GM23248 (cell line): ENCODE measurements around the gene DUSP15. TPM values are rescaled to one million over a fixed set of nuclear protein-coding genes. Genes with fewer than 3 reads are reported as not detected.

Experiments used
- DNase-seq: peaks from one replicate; pipeline ENCODE4 v3.0.0-alpha.2; 2015
- H2AFZ ChIP-seq: fragments of 200-600 bp; sonication (generic); 2 replicates; pipeline ENCODE4 v1.6.1; 2016; ENCODE audit warnings: antibody characterized with exemption
- H3F3A ChIP-seq: fragments of 200-600 bp; sonication (generic); 2 replicates; pipeline ENCODE4 v1.6.1; 2016; ENCODE audit warnings: mild to moderate bottlenecking, antibody characterized with exemption, mixed run types; ENCODE audit not compliant: insufficient read depth
- H3K27ac ChIP-seq: fragments of 200-600 bp; sonication (generic); 2 replicates; pipeline ENCODE4 v1.5.1; 2016; ENCODE audit warnings: mild to moderate bottlenecking
- H3K27me3 ChIP-seq: fragments of 200-600 bp; sonication (generic); replicated peaks from 2 replicates; pipeline ENCODE4 v1.6.1; 2016; ENCODE audit warnings: mild to moderate bottlenecking; ENCODE audit not compliant: insufficient read depth
- H3K36me3 ChIP-seq: fragments of 200-600 bp; sonication (generic); 2 replicates; pipeline ENCODE4 v1.6.1; 2016; ENCODE audit warnings: low read depth, mild to moderate bottlenecking
- H3K4me1 ChIP-seq: fragments of 200-600 bp; sonication (generic); 2 replicates; pipeline ENCODE4 v1.6.1; 2016; ENCODE audit warnings: mild to moderate bottlenecking; ENCODE audit not compliant: insufficient read depth
- H3K4me2 ChIP-seq: fragments of 200-600 bp; sonication (generic); one replicate; pipeline ENCODE4 v1.6.1; 2016; ENCODE audit warnings: mild to moderate bottlenecking; ENCODE audit not compliant: unreplicated experiment
- H3K4me3 ChIP-seq: fragments of 200-600 bp; sonication (generic); 2 replicates; pipeline ENCODE4 v1.5.1; 2016; ENCODE audit warnings: mild to moderate bottlenecking
- H3K79me2 ChIP-seq: fragments of 200-600 bp; sonication (generic); 2 replicates; pipeline ENCODE4 v1.6.1; 2016; ENCODE audit warnings: mild to moderate bottlenecking; ENCODE audit not compliant: insufficient read depth
- H3K9ac ChIP-seq: fragments of 200-600 bp; sonication (generic); 2 replicates; pipeline ENCODE4 v1.6.1; 2016; ENCODE audit warnings: mild to moderate bottlenecking
- H3K9me2 ChIP-seq: fragments of 200-600 bp; sonication (generic); 2 replicates; pipeline ENCODE4 v1.6.1; 2016; ENCODE audit warnings: mixed run types, mild to moderate bottlenecking, moderate library complexity; ENCODE audit not compliant: insufficient read depth
- H3K9me3 ChIP-seq: fragments of 200-600 bp; sonication (generic); one replicate; pipeline ENCODE4 v1.6.1; 2017; ENCODE audit warnings: low read depth
- H4K20me1 ChIP-seq: fragments of 200-600 bp; sonication (generic); 2 replicates; pipeline ENCODE4 v1.6.0; 2016; ENCODE audit not compliant: insufficient read depth
- EZH2 ChIP-seq: fragments of 200-600 bp; sonication (generic); IDR thresholded peaks from 2 replicates; pipeline ENCODE4 v1.6.1; 2018; ENCODE audit warnings: antibody characterized with exemption, mild to moderate bottlenecking; ENCODE audit not compliant: insufficient read depth, poor library complexity, severe bottlenecking
- EZH2phosphoT487 ChIP-seq: fragments of 200-600 bp; sonication (generic); IDR thresholded peaks from 2 replicates; pipeline ENCODE4 v1.6.1; 2018; ENCODE audit warnings: antibody characterized with exemption, moderate library complexity, mild to moderate bottlenecking, low read depth; ENCODE audit not compliant: insufficient read depth
- whole genome bisulfite sequencing, 2 experiments: methylation state at CpG; one replicate each; pipeline ENCODE4 v1.1.6; 2015 to 2017; ENCODE audit warnings: low lambda C conversion rate in 2 of 2, low coverage in 1 of 2; ENCODE audit errors: missing lambda C conversion rate in 2 of 2; 5-methylcytosine and 5-hydroxymethylcytosine counted together
- in situ Hi-C: fragments of 300-500 bp; cut with MboI; formaldehyde crosslinking; loops from 2 replicates; pipeline ENCODE4 v1.15.0; 2020
- polyA plus RNA-seq: library from polyadenylated mRNA; unstranded; fragments of >200 nt; fragmentation: Nextera tagmentation; extraction: Ambion mirVana; gene quantifications from 2 replicates; pipeline ENCODE4 v1.2.1, GENCODE V29; 2016
- small RNA-seq: library from RNA; depleted of rRNA; stranded (forward); fragments of <200 nt; gene quantifications from one replicate; pipeline ENCODE3, GENCODE V24; 2014; ENCODE audit warnings: low read depth, low replicate concordance
- total RNA-seq: library from RNA; depleted of rRNA; stranded (reverse); fragments of >200 nt; shearing (Covaris generic); gene quantifications from 2 replicates; pipeline ENCODE4 v1.2.3, GENCODE V29; 2014; rRNA removed

Gene DUSP15
- total and polyA plus RNA-seq, 2 experiments from 2014 or later: not detected

DNA sequence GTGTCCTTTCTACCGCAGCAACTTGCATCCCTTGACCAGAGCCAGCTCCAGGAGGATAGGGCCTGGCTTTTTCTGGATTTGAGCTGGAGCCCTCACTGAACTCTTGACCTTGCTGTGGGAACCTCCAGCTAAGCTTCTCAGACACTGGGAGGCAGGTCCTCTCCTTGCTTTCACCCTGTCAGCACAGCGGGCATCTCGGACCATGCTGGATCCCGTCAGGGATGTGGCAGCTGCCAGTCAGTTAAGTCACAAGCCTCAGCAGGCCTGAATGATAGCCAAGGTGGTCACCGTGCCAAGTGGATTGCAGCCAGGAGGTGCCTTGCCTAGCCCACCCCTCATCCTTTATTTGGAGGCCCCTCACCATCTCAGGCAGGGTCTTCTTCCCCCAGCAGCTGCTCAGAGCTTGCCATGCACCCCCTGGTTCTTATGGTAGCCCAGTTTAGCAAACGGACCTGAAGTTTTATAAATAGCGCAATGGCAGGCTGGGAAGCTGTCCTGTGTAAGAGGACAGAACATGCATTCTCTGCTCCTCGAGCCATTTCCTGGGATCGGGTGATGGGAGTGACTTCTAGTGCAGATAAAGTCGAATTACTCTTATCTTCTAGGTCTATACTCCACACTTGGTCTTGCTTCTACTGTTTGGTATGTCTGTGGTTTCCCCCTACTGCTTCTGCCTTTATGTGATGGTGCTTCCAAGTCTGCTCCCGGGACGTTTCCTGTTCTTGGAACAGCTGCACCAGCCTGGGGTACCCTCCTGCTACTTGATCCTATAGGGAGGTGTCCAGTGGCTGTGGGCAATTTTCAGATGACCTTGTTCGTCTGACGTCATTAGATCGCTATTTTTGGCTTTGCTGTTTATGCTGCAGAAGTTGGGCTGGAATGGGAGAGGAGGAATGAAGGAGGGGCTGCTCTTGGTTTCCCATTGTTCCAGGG, 58.3 kb downstream of the DUSP15 start:
- peak; percentile 43 for DNase-seq
- WGBS, 2 experiments: 81 to 82% methylated on average over 15 of the region's 15 CpGs
- no peaks in the 10 kb centered on the region for H4K20me1 ChIP-seq
- H3K4me3 ChIP-seq: no peak overlapping the region
- H3F3A ChIP-seq: peaks cover 30% of the 10 kb centered on the region
- no peak overlapping the region for H2AFZ ChIP-seq
- H3K4me1 ChIP-seq: peaks cover 19% of the 10 kb centered on the region
- no peaks in the 10 kb centered on the region for H3K79me2 ChIP-seq
- H3K27ac ChIP-seq: no peak overlapping the region
- no peaks in the 10 kb centered on the region for H3K27me3 ChIP-seq
- in situ Hi-C loops: no loop called here
- H3K9ac ChIP-seq: no peak overlapping the region
- H3K9me2 ChIP-seq: no peaks in the 10 kb centered on the region
- H3K4me2 ChIP-seq: no peak overlapping the region
- no peaks in the 10 kb centered on the region for H3K36me3 ChIP-seq
- H3K9me3 ChIP-seq: no peaks in the 10 kb centered on the region
- TF ChIP-seq EZH2 (no peak), EZH2phosphoT487 (no peak)

DNA sequence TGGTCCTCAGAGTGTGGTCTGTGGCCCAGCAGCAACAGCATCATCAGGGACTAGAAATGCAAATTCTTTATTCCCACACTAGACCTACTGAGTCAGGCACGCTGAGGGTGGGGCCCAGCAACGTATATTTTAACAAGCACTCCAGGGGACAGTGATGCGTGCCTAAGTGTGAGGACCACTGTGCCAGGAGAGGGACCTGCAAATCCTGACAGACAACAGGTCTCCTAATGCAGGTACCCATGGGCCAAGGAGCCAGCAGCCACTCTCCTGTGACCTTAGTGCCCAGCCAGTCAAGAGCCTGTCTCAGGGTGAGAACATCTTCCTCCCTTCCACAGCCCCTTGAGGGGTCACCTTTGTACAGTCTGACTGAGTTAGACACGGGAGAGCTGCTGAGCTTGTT, 59.1 kb downstream of the DUSP15 start:
- Histone ChIP-seq H3K27me3 (no peaks in the 10 kb centered on the region), H3K27ac (no peak overlapping the region), H3F3A (peaks cover 30% of the 10 kb centered on the region), H2AFZ (no peak overlapping the region), H4K20me1 (no peaks in the 10 kb centered on the region), H3K4me3 (no peak overlapping the region), H3K9me3 (no peaks in the 10 kb centered on the region), H3K79me2 (no peaks in the 10 kb centered on the region), H3K4me1 (peaks cover 19% of the 10 kb centered on the region), H3K36me3 (no peaks in the 10 kb centered on the region), H3K9ac (peak overlapping the region; percentile 37; the same call in 1 of the 2 replicates), H3K4me2 (no peak overlapping the region), H3K9me2 (no peaks in the 10 kb centered on the region)
- in situ Hi-C loops: no loop called here
- no peak for TF ChIP-seq EZH2
- TF ChIP-seq EZH2phosphoT487: no peak
- DNase-seq: no peak
- 97 to 99% methylated on average over 4 of the region's 4 CpGs for WGBS, 2 experiments

Small RNA genes within 50 kb of the gene (small RNA-seq; reads per million reads assigned to genes)
- gene RNU1-94P: not detected

Other genes with a start within 250 kb of the DUSP15 start
- gene COX4I2, start 232.6 kb downstream of the DUSP15 start, total RNA-seq: not detected in 2 replicates
- not detected in 2 replicates for gene COX4I2, start 232.6 kb downstream of the DUSP15 start, polyA plus RNA-seq
- 83.8 and 95.1 TPM in 2 replicates for gene BCL2L1, start 147.7 kb downstream of the DUSP15 start, total RNA-seq
- gene BCL2L1, start 147.7 kb downstream of the DUSP15 start, polyA plus RNA-seq: 56.2 and 56.3 TPM in 2 replicates
- 35.5 and 39.6 TPM in 2 replicates for gene TPX2, start 131.2 kb downstream of the DUSP15 start, total RNA-seq
- 37.6 and 37.7 TPM in 2 replicates for gene TPX2, start 131.2 kb downstream of the DUSP15 start, polyA plus RNA-seq
- 0.63 TPM in 1 of 2 replicates, not detected in the other for gene MYLK2, start 51.2 kb downstream of the DUSP15 start, total RNA-seq
- not detected in 2 replicates for gene MYLK2, start 51.2 kb downstream of the DUSP15 start, polyA plus RNA-seq
- not detected in 2 replicates for gene FOXS1, start 24.9 kb downstream of the DUSP15 start, total RNA-seq
- not detected in 2 replicates for gene FOXS1, start 24.9 kb downstream of the DUSP15 start, polyA plus RNA-seq
- gene TTLL9, start 107 bp upstream of the DUSP15 start, total RNA-seq: not detected in 2 replicates
- not detected in 2 replicates for gene TTLL9, start 107 bp upstream of the DUSP15 start, polyA plus RNA-seq
- gene PDRG1, start 81.5 kb upstream of the DUSP15 start, total RNA-seq: 5.7 and 10.8 TPM in 2 replicates
- 16.7 and 17.2 TPM in 2 replicates for gene PDRG1, start 81.5 kb upstream of the DUSP15 start, polyA plus RNA-seq
- not detected in 2 replicates for gene XKR7, start 97.6 kb upstream of the DUSP15 start, total RNA-seq
- not detected in 2 replicates for gene XKR7, start 97.6 kb upstream of the DUSP15 start, polyA plus RNA-seq
- gene CCM2L, start 139.9 kb upstream of the DUSP15 start, total RNA-seq: not detected in 2 replicates
- not detected in 2 replicates for gene CCM2L, start 139.9 kb upstream of the DUSP15 start, polyA plus RNA-seq
- gene HCK, start 181.7 kb upstream of the DUSP15 start, total RNA-seq: not detected in 2 replicates
- gene HCK, start 181.7 kb upstream of the DUSP15 start, polyA plus RNA-seq: not detected in 2 replicates
- 40.3 and 41.3 TPM in 2 replicates for gene TM9SF4, start 239.2 kb upstream of the DUSP15 start, total RNA-seq
- 35.2 and 38.6 TPM in 2 replicates for gene TM9SF4, start 239.2 kb upstream of the DUSP15 start, polyA plus RNA-seq